GM20000 (cell line): ENCODE measurements around the gene NOP14.

ENCODE experiments used
- DNase-seq: peaks from one replicate; pipeline ENCODE4 v3.0.0; 2012; ENCODE audit warnings: low spot score
- CTCF ChIP-seq: IDR thresholded peaks from 2 replicates; pipeline ENCODE4 v1.5.1; 2012; ENCODE audit warnings: mild to moderate bottlenecking, control low read depth; ENCODE audit errors: extremely low read depth, missing control alignments

NOP14 gene

DNA sequence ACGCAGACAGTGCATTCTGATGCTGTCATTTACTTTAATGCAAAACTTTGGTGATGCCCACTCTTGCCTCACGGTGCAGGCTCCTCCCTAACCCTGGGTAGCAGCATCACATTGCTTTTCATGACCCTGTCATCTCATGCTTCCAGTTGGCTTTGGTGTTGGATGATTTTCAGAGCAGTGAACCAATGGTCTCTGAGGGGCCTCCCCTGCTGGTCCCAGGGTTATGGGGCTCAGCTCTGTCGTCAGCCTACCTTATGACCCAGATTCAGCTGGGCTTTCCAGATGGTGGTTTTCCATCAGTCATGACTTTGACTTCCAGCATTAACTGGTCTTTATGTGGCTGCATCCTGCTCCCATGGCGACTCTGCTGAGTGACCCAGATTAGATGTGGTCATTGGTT lies 56.0 kb downstream of the NOP14 start:
- no peak for DNase-seq
- TF ChIP-seq CTCF = no peak

- no peak for TF ChIP-seq CTCF
These were observed 57.0 kb downstream of the NOP14 start for GRCh38 chr4:2906218-2906617.

DNA sequence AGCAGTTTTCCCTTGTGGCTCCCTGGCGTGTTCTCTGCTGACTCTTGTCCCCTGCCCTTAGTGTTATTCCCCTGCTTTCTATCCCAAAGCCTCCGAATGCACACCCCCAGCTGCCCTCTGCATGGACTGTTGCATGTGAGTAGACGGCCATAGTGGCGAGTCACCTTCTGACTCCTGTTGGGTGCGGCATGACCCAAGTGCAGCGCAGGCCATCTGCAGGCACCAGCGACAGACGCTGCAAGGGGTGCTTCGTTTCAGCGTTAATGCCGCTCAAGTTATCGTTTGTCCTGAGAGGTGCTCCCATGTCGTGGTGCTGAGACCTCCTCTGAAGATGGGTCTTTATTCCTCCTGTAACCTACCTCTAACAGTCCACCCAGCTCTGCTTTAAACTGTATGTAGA lies 57.7 kb downstream of the NOP14 start:
- DNase-seq = no peak

More at GRCh38 chr4:2906218-2906617, 57.0 kb downstream of the NOP14 start:
- DNase-seq = no peak

GRCh38 chr4:2902126-2902525 lies 61.1 kb downstream of the NOP14 start:
- no peak for DNase-seq
- no peak for TF ChIP-seq CTCF

More for the DNA sequence above, 57.7 kb downstream of the NOP14 start:
- TF ChIP-seq CTCF = no peak

DNA sequence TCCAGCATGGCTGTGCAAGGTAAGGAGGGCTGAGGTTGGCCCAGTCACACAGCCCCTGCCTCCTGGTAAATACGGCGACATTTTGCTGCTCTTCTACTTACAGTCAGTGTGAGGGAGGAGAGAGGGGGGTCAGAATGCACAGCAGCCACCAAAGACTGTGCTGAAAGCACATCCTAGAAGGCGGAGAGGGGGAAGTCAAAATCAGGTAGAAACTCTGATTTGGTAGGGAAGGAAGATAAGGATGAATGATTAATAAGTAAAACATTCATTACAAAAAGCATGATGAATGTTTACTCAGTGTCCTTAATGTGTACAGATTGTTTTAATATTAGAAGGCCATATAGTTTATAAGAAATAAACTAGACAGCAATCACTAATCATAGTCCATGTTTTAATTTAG lies 62.0 kb downstream of the NOP14 start:
- no peak for DNase-seq
- TF ChIP-seq CTCF = no peak

- DNase-seq = no peak
These were observed 62.5 kb downstream of the NOP14 start for GRCh38 chr4:2900741-2901140.

DNA sequence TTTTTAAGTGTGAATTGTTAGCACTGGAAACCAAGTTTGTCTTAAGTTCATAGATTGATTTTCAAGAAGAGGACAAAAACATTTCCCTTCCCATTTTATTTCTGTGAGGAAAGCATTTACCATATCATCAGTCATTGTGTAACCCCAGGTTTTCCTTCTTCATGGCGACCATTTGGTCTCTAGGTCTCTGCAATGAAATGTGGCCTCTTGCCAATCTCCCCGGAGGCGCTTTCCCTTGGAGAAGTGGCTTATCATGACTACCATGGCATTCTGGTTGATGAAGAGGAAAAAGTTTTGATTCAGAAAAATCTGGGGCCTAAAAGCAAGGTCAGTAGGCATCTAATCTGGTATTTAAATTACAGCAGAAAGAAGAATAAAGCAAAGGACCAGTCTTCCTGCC lies 65.2 kb downstream of the NOP14 start:
- no peak for DNase-seq
- no peak for TF ChIP-seq CTCF

More at GRCh38 chr4:2900741-2901140, 62.5 kb downstream of the NOP14 start:
- TF ChIP-seq CTCF = no peak
